RPMI8226 (cell line): ENCODE results near the gene SLC25A11.

Experiments
- DNase-seq: peaks from one replicate; pipeline ENCODE4 v3.0.0-alpha.2; 2015

SLC25A11 gene

GRCh38 chr17:4893272-4893671 lies 46.6 kb downstream of the SLC25A11 start:
- DNase-seq = no peak

- no peak for DNase-seq
Measured at GRCh38 chr17:4892499-4893221, 47.2 kb downstream of the SLC25A11 start.

- DNase-seq = no peak
Measured at GRCh38 chr17:4891411-4892410, 48.1 kb downstream of the SLC25A11 start.

GRCh38 chr17:4887581-4887980 lies 52.3 kb downstream of the SLC25A11 start:
- DNase-seq = no peak
